ENCODE data around the gene KRTCAP3.

The KRTCAP3 gene

GRCh38 chr2:27441226-27441926 is 805 bp upstream of the KRTCAP3 start:
- DNase-seq = no peak

DNA sequence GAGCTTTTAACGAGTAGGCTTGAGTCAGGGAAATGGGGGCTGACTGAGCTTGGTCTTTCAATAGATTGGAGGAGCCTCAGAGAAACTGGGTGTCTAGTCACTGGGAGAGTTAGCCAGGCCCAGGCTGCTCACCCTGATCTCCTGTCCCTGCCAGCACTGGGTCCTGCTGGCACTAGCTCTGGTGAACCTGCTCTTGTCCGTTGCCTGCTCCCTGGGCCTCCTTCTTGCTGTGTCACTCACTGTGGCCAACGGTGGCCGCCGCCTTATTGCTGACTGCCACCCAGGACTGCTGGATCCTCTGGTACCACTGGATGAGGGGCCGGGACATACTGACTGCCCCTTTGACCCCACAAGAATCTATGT is 720 bp downstream of the KRTCAP3 start:
- no peak for DNase-seq

DNA sequence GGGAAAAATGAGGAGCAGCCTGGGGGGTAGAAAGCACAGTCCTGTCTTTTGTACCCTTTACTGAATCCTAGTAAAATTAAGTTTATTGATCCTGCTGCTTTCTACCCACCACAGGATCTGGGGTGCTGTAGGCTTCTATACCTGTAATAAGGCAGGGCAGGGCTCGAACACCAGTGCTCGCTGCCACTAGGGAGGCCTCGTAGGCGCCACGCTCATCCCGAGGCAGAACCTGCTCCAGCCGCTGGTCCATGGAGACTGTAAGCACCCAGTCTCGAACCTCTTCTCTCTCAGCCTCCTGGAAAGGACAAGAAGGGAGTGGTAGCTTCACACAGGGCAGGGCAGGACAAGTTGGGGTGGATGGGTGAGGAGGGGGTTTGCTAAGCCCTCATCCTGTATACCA is 3.0 kb downstream of the KRTCAP3 start:
- no peak for DNase-seq

DNA sequence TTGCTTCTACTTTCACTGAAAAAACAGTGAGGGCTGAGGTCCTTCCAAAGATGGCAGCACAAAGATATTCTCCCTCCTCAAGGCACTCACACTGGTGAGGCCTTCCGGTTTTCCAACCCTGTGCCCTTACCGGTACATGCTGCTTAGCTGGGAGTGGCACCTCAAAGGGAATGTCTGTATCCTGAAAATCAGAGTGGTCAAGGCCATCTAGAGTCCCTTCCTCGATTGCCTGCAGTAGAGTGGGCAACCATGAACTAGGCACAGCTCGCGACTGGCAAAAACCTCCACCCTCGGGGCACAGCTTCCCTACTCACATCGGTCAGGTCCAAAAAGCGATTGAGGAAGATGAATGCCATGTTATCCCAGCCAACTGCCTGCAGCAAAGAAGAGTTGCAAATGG is 3.4 kb downstream of the KRTCAP3 start:
- no peak for DNase-seq

DNA sequence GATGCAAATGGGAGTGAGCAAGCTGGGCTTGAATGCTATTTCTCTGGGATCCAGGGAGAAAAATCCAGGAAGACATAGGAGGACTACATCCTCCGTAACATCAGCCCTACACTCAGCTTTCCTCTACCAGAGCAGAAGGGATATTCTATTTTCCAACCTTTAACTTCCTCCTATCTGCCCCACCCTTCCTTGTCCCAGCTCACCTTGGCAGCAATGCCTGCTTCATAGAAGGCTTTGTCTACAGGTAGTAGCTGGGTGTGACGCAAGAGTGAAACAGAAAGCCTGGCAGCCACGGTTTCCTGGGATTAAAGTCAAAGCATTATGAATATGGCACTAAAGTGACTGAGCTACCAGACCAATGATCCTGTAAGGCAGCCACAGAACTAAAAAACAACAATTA is 3.9 kb downstream of the KRTCAP3 start:
- no peak for DNase-seq

DNA sequence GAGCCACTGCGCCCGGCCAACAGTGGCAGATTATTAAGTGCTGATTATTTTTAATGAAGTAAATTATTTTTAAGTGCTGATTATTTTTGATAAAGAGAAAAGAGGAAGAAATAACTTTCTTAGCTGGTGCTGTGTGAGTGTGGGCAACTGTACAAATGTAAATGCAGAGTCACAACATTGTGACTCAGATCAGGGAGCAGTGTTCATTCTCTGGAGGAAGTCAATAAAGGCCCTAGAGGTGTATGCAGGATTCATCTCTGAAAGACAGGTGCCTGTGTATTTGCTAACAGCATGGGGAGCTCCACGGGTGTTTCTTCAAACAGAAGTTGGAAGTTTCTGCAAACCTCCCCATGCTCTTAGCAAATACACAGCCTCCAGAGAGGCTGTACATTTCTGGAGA is 6.2 kb downstream of the KRTCAP3 start:
- no peak for DNase-seq

DNA sequence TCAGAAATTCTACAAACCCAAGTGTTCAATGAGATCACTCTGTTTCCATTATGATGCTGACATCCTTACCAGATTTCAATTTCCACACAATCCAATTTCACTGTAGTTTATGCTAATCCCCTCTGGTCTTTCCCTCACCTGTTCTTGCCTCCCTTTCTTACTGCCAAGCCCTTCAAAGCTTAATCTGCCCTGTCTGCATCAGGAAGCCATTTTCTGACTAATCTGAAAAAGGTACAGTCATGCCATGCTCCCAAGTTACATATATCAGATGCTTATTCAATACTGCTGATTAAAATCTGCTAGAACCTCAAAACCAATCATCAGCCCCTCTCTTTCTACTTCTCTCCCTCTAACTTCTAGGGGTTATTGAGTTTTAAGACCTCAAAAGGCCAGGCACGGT is 8.9 kb downstream of the KRTCAP3 start:
- no peak for DNase-seq

DNA sequence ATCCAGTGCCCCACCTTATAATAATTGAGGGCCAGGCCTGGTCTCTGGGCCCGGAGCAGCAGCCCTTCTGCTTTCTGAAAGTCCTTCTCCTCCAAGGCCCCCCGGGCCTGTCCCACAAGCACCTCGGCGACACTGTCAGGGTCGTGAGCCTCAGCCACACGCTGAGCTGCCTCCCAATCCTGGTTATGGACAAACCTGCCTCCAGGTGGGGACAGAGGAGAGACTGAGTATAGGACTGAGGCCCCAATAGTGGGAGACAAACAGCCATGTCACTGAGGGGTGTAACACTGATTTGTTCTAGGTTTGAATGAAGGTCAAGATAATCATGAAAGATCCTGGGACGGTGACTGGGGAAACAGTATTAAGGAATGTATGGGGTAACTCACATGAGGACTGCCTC is 11.8 kb downstream of the KRTCAP3 start:
- no peak for DNase-seq

- no peak for DNase-seq
These were observed 18.9 kb downstream of the KRTCAP3 start for GRCh38 chr2:27461118-27461517.

GRCh38 chr2:27464443-27464842 is 22.3 kb downstream of the KRTCAP3 start:
- no peak for DNase-seq

- DNase-seq = no peak
These were observed 29.8 kb downstream of the KRTCAP3 start for GRCh38 chr2:27471961-27472360.

GRCh38 chr2:27485496-27485895 is 43.3 kb downstream of the KRTCAP3 start:
- no peak for DNase-seq

GRCh38 chr2:27489118-27489497 is 46.9 kb downstream of the KRTCAP3 start:
- DNase-seq = no peak

- peak; percentile 95 for DNase-seq
These were observed 47.6 kb downstream of the KRTCAP3 start, which contains the start of gene IFT172 for GRCh38 chr2:27489498-27490397. Gene IFT172, minus strand, starts transcription at chr2:27489743. Its CDS starts 90 bp downstream, at chr2:27489653.

GRCh38 chr2:27492557-27492956 is 50.4 kb downstream of the KRTCAP3 start:
- no peak for DNase-seq

DNA sequence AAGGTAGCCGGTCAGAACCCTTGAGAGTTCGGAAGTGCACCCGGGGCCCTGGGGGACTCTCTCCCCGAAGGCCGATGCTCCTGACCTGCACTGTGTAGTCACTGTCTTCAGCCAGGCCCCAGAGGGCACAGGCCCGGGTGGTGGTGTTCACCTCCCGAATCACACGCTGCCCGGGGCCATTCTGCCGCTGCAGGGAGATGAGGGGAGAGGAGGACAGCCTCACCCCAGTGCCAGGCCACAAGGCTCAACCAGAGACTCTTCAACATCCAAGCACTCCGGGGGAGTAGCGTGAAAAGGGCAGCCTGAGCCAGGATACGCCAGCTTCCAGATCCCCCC is 51.7 kb downstream of the KRTCAP3 start:
- DNase-seq = no peak

Measured in NCI-H524 treated with DMSO at 0.1 percent for 48 hours (cell line).